ENCODE results near the gene CDH13. TPM values are rescaled to one million over a fixed set of nuclear protein-coding genes. Genes with fewer than 3 reads are reported as not detected.

Gene CDH13
- total and polyA plus RNA-seq, 7 donors = 6.1 to 30.7 (median 22.8) TPM

GRCh38 chr16:82628088-82628423, 1.3 kb downstream of the CDH13 start:
- peak in 1 of 2 donors; percentile 71 for DNase-seq
- WGBS, 3 donors = 3 to 6% (median 5%) methylated on average over 13 of the region's 13 CpGs
- Histone ChIP-seq H3K27me3 (ENCODE audit: insufficient read depth in 3 of 3, low read length in 2 of 3) (no peaks in the 10 kb centered on the region), H3K4me3 (peak overlapping the region; percentile 92), H3K9me3 (no peaks in the 10 kb centered on the region), H3K27ac (peak overlapping the region; percentile 99), H3K4me1 (peaks cover 57% of the 10 kb centered on the region), H3K36me3 (ENCODE audit: insufficient read depth in 1 of 2, low read depth in 1 of 2) (no peaks in the 10 kb centered on the region)
- ATAC-seq = peak; percentile 41 to 55 (median 46)
- no peak for TF ChIP-seq CTCF (IDR thresholded peaks at IDR 0.05)
- intact Hi-C loops (cut with DNase I) = loop anchor here (10.0 kb wide), 3 partner anchors 257 to 817 kb away; no protein-coding TSS in a partner anchor

- intact Hi-C loops (cut with DNase I) = loop anchor here (10.0 kb wide), 3 partner anchors 256 to 816 kb away; no protein-coding TSS in a partner anchor
- H3K4me3 ChIP-seq = peak overlapping the region; percentile 92
- H3K27me3 ChIP-seq (ENCODE audit: insufficient read depth in 3 of 3, low read length in 2 of 3) = no peaks in the 10 kb centered on the region
- DNase-seq (no peak), ATAC-seq (peak; percentile 15 to 29 (median 21))
- no peak for TF ChIP-seq CTCF (IDR thresholded peaks at IDR 0.05)
- no peaks in the 10 kb centered on the region for H3K36me3 ChIP-seq (ENCODE audit: insufficient read depth in 1 of 2, low read depth in 1 of 2)
- peak overlapping the region; percentile 99 for H3K27ac ChIP-seq
- H3K9me3 ChIP-seq = no peaks in the 10 kb centered on the region
- WGBS, 3 donors = 17 to 18% (median 18%) methylated on average over 3 of the region's 3 CpGs
- peaks cover 63% of the 10 kb centered on the region for H3K4me1 ChIP-seq
Observed at GRCh38 chr16:82628711-82629110, 1.9 kb downstream of the CDH13 start.

GRCh38 chr16:82629441-82630027, 2.8 kb downstream of the CDH13 start:
- no peaks in the 10 kb centered on the region for H3K27me3 ChIP-seq (ENCODE audit: insufficient read depth in 3 of 3, low read length in 2 of 3)
- ATAC-seq (no peak), DNase-seq (no peak)
- no peaks in the 10 kb centered on the region for H3K9me3 ChIP-seq
- no peaks in the 10 kb centered on the region for H3K36me3 ChIP-seq (ENCODE audit: insufficient read depth in 1 of 2, low read depth in 1 of 2)
- peaks cover 71% of the 10 kb centered on the region for H3K4me1 ChIP-seq
- H3K27ac ChIP-seq = peak overlapping the region; percentile 99
- intact Hi-C loops (cut with DNase I) = loop anchor here (5.0 to 10.0 kb wide), 5 partner anchors 148 to 815 kb away; no protein-coding TSS in a partner anchor
- TF ChIP-seq CTCF (IDR thresholded peaks at IDR 0.05) = no peak
- 15 to 41% (median 19%) methylated on average over 8 of the region's 8 CpGs for WGBS, 3 donors
- H3K4me3 ChIP-seq = no peak overlapping the region

GRCh38 chr16:82630219-82630618, 3.5 kb downstream of the CDH13 start:
- ATAC-seq (no peak), DNase-seq (no peak)
- Histone ChIP-seq H3K4me3 (no peak overlapping the region), H3K36me3 (ENCODE audit: insufficient read depth in 1 of 2, low read depth in 1 of 2) (no peaks in the 10 kb centered on the region), H3K27ac (peak overlapping the region; percentile 99), H3K9me3 (no peaks in the 10 kb centered on the region), H3K4me1 (peaks cover 77% of the 10 kb centered on the region), H3K27me3 (ENCODE audit: insufficient read depth in 3 of 3, low read length in 2 of 3) (no peaks in the 10 kb centered on the region)
- TF ChIP-seq CTCF (IDR thresholded peaks at IDR 0.05) = no peak
- intact Hi-C loops (cut with DNase I) = loop anchor here in 1 of 2 donors (5.0 to 10.0 kb wide), 2 partner anchors 147 to 435 kb away; no protein-coding TSS in a partner anchor
- WGBS, 3 donors = 15 to 23% (median 18%) methylated on average over 2 of the region's 2 CpGs

Measured in psoas muscle (tissue), 8 donors.